ENCODE results near the gene ADAMTS12. TPM values are rescaled to one million over a fixed set of nuclear protein-coding genes. Genes with fewer than 3 reads are reported as not detected.

Gene ADAMTS12
- total RNA-seq, 1 experiment from 2014 or later: 0.05 TPM

DNA sequence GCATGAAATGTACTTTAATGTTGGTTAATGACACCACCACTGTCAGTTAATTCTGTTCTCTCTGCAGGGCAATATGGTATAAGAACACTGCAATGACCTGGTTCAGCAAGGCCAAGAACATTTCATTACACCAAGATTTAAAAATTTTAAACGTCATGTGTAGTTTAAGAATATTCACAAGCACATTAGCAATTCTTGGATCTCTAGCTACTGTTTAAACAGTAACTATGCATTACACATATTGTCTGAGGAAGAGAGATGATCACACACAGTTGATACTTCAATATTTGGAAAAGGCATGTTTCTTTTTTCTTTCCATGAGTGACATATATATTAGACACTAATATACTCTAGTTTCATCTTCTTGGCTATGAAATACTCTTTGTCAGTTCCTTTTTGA lies 143.0 kb downstream of the ADAMTS12 start:
- Histone ChIP-seq H3K9me2 (ENCODE audit: insufficient read depth) (no peaks in the 10 kb centered on the region), H3K9ac (ENCODE audit: low read length) (no peak overlapping the region), H3K9me3 (ENCODE audit: control insufficient read depth in 1 of 2, insufficient read depth in 1 of 2, low read depth in 1 of 2, low read length in 2 of 2) (no peaks in the 10 kb centered on the region), H4K20me1 (ENCODE audit: insufficient read depth) (no peaks in the 10 kb centered on the region), H3K27me3 (ENCODE audit: insufficient read depth, low read length) (peaks cover 32% of the 10 kb centered on the region), H3K4me1 (ENCODE audit: control insufficient read depth in 1 of 2, insufficient read depth in 2 of 2, low read length in 2 of 2) (no peaks in the 10 kb centered on the region), H3K4me2 (ENCODE audit: low read length) (no peak overlapping the region), H2AFZ (ENCODE audit: low read depth, low read length, poor library complexity, severe bottlenecking) (no peak overlapping the region), H3K36me3 (ENCODE audit: control insufficient read depth in 1 of 2, insufficient read depth in 2 of 2, low read length in 2 of 2) (no peaks in the 10 kb centered on the region), H3K27ac (ENCODE audit: low read depth, low read length) (no peak overlapping the region), H3K4me3 (replicated peaks in 1 of 2; ENCODE audit: low read depth in 1 of 2, low read length in 2 of 2) (no peak overlapping the region), H3K79me2 (ENCODE audit: insufficient read depth, low read length) (no peaks in the 10 kb centered on the region)
- POLR2A ChIA-PET: no interaction called here
- ATAC-seq (no peak), DNase-seq (ENCODE audit: low read depth, low spot score) (no peak)
- RAD21 ChIA-PET (ENCODE audit: low non-redundant PET in 1 of 2, low total read pairs in 2 of 2, uncharacterized antibody in 2 of 2, unreplicated experiment in 2 of 2): no interaction called here
- CTCF ChIA-PET: no interaction called here
- no TSS peak for BruUV-seq (replicated peaks)
- intact Hi-C loops (cut with micrococcal nuclease): no loop called here
- TF ChIP-seq EZH2 (IDR thresholded peaks at IDR 0.05) (no peak), FOSL1 (IDR thresholded peaks at IDR 0.05; ENCODE audit: low read depth) (no peak), SRF (IDR thresholded peaks at IDR 0.05; ENCODE audit: low read depth) (no peak), RAD21 (IDR thresholded peaks at IDR 0.05; ENCODE audit: low read depth) (no peak), YY1 (IDR thresholded peaks at IDR 0.05; ENCODE audit: extremely low read depth, insufficient replicate concordance, low read depth, low read length) (no peak), CBX3 (IDR thresholded peaks at IDR 0.05; ENCODE audit: low read depth) (no peak), SP1 (IDR thresholded peaks at IDR 0.05; ENCODE audit: low read depth) (no peak), ZNF274 (IDR thresholded peaks at IDR 0.05; ENCODE audit: low read depth, low read length) (no peak), CEBPB (IDR thresholded peaks at IDR 0.05; ENCODE audit: low read depth) (no peak)
- TF ChIP-seq, protein P1, sequence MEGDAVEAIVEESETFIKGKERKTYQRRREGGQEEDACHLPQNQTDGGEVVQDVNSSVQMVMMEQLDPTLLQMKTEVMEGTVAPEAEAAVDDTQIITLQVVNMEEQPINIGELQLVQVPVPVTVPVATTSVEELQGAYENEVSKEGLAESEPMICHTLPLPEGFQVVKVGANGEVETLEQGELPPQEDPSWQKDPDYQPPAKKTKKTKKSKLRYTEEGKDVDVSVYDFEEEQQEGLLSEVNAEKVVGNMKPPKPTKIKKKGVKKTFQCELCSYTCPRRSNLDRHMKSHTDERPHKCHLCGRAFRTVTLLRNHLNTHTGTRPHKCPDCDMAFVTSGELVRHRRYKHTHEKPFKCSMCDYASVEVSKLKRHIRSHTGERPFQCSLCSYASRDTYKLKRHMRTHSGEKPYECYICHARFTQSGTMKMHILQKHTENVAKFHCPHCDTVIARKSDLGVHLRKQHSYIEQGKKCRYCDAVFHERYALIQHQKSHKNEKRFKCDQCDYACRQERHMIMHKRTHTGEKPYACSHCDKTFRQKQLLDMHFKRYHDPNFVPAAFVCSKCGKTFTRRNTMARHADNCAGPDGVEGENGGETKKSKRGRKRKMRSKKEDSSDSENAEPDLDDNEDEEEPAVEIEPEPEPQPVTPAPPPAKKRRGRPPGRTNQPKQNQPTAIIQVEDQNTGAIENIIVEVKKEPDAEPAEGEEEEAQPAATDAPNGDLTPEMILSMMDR (IDR thresholded peaks at IDR 0.05 in 2 of 3, conservative IDR thresholded peaks at IDR 0.05 in 1 of 3; ENCODE audit: borderline replicate concordance in 1 of 3, insufficient read depth in 1 of 3, low read depth in 2 of 3, low read length in 2 of 3): no peak
- TF ChIP-seq, protein P2, sequence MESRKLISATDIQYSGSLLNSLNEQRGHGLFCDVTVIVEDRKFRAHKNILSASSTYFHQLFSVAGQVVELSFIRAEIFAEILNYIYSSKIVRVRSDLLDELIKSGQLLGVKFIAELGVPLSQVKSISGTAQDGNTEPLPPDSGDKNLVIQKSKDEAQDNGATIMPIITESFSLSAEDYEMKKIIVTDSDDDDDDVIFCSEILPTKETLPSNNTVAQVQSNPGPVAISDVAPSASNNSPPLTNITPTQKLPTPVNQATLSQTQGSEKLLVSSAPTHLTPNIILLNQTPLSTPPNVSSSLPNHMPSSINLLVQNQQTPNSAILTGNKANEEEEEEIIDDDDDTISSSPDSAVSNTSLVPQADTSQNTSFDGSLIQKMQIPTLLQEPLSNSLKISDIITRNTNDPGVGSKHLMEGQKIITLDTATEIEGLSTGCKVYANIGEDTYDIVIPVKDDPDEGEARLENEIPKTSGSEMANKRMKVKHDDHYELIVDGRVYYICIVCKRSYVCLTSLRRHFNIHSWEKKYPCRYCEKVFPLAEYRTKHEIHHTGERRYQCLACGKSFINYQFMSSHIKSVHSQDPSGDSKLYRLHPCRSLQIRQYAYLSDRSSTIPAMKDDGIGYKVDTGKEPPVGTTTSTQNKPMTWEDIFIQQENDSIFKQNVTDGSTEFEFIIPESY (IDR thresholded peaks at IDR 0.05; ENCODE audit: extremely low read depth, insufficient replicate concordance, low read length): no peak
- TF ChIP-seq, protein P3, sequence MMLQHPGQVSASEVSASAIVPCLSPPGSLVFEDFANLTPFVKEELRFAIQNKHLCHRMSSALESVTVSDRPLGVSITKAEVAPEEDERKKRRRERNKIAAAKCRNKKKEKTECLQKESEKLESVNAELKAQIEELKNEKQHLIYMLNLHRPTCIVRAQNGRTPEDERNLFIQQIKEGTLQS (IDR thresholded peaks at IDR 0.05): no peak

All from HCT116 (cell line).